SK-N-SH (cell line): Measurements from ENCODE around the gene TMEM187. TPM values are rescaled to one million over a fixed set of nuclear protein-coding genes. Genes with fewer than 3 reads are reported as not detected.

Experiments used
- CTCF ChIA-PET: fragments of 300-600, 350-600 bp; formaldehyde crosslinking; extraction: SDS; loops from one replicate; lab custom pipeline; 2021; lab: Yijun Ruan, JAX
- POLR2A ChIA-PET: fragments of 350-600 bp; sonication (Branson Sonifier 250); formaldehyde crosslinking; extraction: SDS; loops from one replicate; lab custom pipeline; 2020; ENCODE audit warnings: antibody characterized with exemption, inconsistent platforms; lab: Yijun Ruan, JAX
- DNase-seq: peaks from one replicate; pipeline ENCODE4 v3.0.0; 2012
- H2AFZ ChIP-seq: fragments of 200-600 bp; sonication (generic); 2 replicates; pipeline ENCODE4 v1.8.1; 2016; ENCODE audit warnings: antibody characterized with exemption, mild to moderate bottlenecking, low read depth
- H3F3A ChIP-seq: fragments of 200-600 bp; sonication (generic); replicated peaks from 2 replicates; pipeline ENCODE3; 2016; ENCODE audit warnings: antibody characterized with exemption, mild to moderate bottlenecking; ENCODE audit not compliant: insufficient read depth
- H3K27ac ChIP-seq, 2 experiments: fragments of 200-500 bp in 1 of 2; fragments of 200-600 bp in 1 of 2; sonication (Bioruptor generic) in 1 of 2; sonication (generic), shearing (Covaris generic) in 1 of 2; 2 replicates each; pipeline versions ENCODE4 v1.5.1 to v1.6.1; 2014 to 2016; ENCODE audit warnings: low read depth in 2 of 2, inconsistent platforms in 1 of 2, low read length in 1 of 2, mild to moderate bottlenecking in 1 of 2, mixed read lengths in 1 of 2
- H3K27me3 ChIP-seq: fragments of 200-600 bp; sonication (generic), shearing (Covaris generic); 2 replicates; pipeline ENCODE4 v1.6.1; 2016; ENCODE audit warnings: mixed run types; ENCODE audit not compliant: insufficient read depth
- H3K36me3 ChIP-seq, 2 experiments: fragments of 200-500 bp in 1 of 2; fragments of 200-600 bp in 1 of 2; sonication (Bioruptor generic) in 1 of 2; sonication (generic) in 1 of 2; replicated peaks in 1 of 2; 2 replicates each; pipeline versions ENCODE3 to v1.5.1; 2014 to 2016; ENCODE audit warnings: low read length in 1 of 2, mild to moderate bottlenecking in 1 of 2; ENCODE audit not compliant: insufficient read depth in 2 of 2, control insufficient read depth in 1 of 2
- H3K4me1 ChIP-seq, 2 experiments: fragments of 200-500 bp in 1 of 2; fragments of 200-600 bp in 1 of 2; sonication (Bioruptor generic) in 1 of 2; sonication (generic), shearing (Covaris generic) in 1 of 2; 2 replicates each; pipeline versions ENCODE4 v1.5.1 to v1.6.1; 2014 to 2016; ENCODE audit warnings: low read depth in 1 of 2, low read length in 1 of 2, mixed run types in 1 of 2; ENCODE audit not compliant: insufficient read depth in 2 of 2, control insufficient read depth in 1 of 2
- H3K4me2 ChIP-seq: fragments of 200-600 bp; sonication (generic), shearing (Covaris generic); 2 replicates; pipeline ENCODE4 v1.6.1; 2017; ENCODE audit warnings: mixed run types
- H3K4me3 ChIP-seq, 2 experiments: fragments of 200-500 bp in 1 of 2; fragments of 200-600 bp in 1 of 2; sonication (Bioruptor generic) in 1 of 2; sonication (generic), shearing (Covaris generic) in 1 of 2; 2 replicates each; pipeline versions ENCODE4 v1.5.1 to v1.8.1; 2014 to 2016; ENCODE audit warnings: low read depth in 2 of 2, inconsistent platforms in 1 of 2, low read length in 1 of 2, mild to moderate bottlenecking in 1 of 2, mixed read lengths in 1 of 2, moderate library complexity in 1 of 2
- H3K79me2 ChIP-seq: fragments of 200-600 bp; sonication (generic); 2 replicates; pipeline ENCODE4 v1.8.1; 2017; ENCODE audit warnings: mild to moderate bottlenecking; ENCODE audit not compliant: insufficient read depth
- H3K9ac ChIP-seq: fragments of 200-600 bp; sonication (generic); 2 replicates; pipeline ENCODE4 v1.6.1; 2017; ENCODE audit warnings: mixed run types
- H3K9me2 ChIP-seq: fragments of 200-600 bp; sonication (generic); 2 replicates; pipeline ENCODE4 v1.6.1; 2017; ENCODE audit warnings: mixed run types
- H3K9me3 ChIP-seq: fragments of 200-600 bp; sonication (generic); 2 replicates; pipeline ENCODE4 v1.6.1; 2017; ENCODE audit warnings: mixed run types, mild to moderate bottlenecking, moderate library complexity
- H4K20me1 ChIP-seq: fragments of 200-600 bp; sonication (generic); 2 replicates; pipeline ENCODE4 v1.6.1; 2017; ENCODE audit warnings: mild to moderate bottlenecking, mixed run types; ENCODE audit not compliant: insufficient read depth
- EP300 ChIP-seq, 2 experiments: IDR thresholded peaks; 2 replicates each; pipeline versions ENCODE4 v1.4.0 to v1.6.1; 2012; ENCODE audit warnings: borderline replicate concordance in 1 of 2, low read depth in 1 of 2, low read length in 1 of 2
- FOXM1 ChIP-seq: IDR thresholded peaks from 2 replicates; pipeline ENCODE4 v1.4.0; 2012; ENCODE audit warnings: low read depth, mild to moderate bottlenecking
- GABPA ChIP-seq: IDR thresholded peaks from 2 replicates; pipeline ENCODE4 v1.4.0; 2012; ENCODE audit warnings: low read depth, mild to moderate bottlenecking
- IRF3 ChIP-seq: fragments of 150-350 bp; IDR thresholded peaks from 2 replicates; pipeline ENCODE4 v1.6.1; 2016; ENCODE audit warnings: mild to moderate bottlenecking, low read depth, low read length
- MAX ChIP-seq: IDR thresholded peaks from 2 replicates; pipeline ENCODE4 v1.4.0; 2012; ENCODE audit warnings: low read depth
- NFIC ChIP-seq: IDR thresholded peaks from 2 replicates; pipeline ENCODE4 v1.4.0; 2012; ENCODE audit warnings: borderline replicate concordance
- POLR2AphosphoS5 ChIP-seq: IDR thresholded peaks from 2 replicates; pipeline ENCODE4 v1.6.1; 2012; ENCODE audit warnings: low read depth, low read length
- RAD21 ChIP-seq: IDR thresholded peaks from 2 replicates; pipeline ENCODE4 v1.6.1; 2012; ENCODE audit warnings: mild to moderate bottlenecking, low read length
- SMC3 ChIP-seq: IDR thresholded peaks from 2 replicates; pipeline ENCODE4 v1.6.1; 2012; ENCODE audit warnings: low read depth, low read length, improper control_type of control experiment
- TCF12 ChIP-seq: IDR thresholded peaks from 2 replicates; pipeline ENCODE4 v1.4.0; 2012
- TEAD4 ChIP-seq: IDR thresholded peaks from 2 replicates; pipeline ENCODE4 v1.4.0; 2012; ENCODE audit warnings: mild to moderate bottlenecking, borderline replicate concordance; ENCODE audit not compliant: insufficient read depth
- USF1 ChIP-seq: IDR thresholded peaks from 2 replicates; pipeline ENCODE4 v1.4.0; 2012; ENCODE audit warnings: low read depth, borderline replicate concordance
- USF2 ChIP-seq: fragments of 150-350 bp; IDR thresholded peaks from 2 replicates; pipeline ENCODE4 v1.6.1; 2017; ENCODE audit warnings: antibody characterized with exemption, low read length, low read depth, borderline replicate concordance
- ZBTB33 ChIP-seq: IDR thresholded peaks from 2 replicates; pipeline ENCODE4 v1.4.0; 2012; ENCODE audit warnings: low read depth, borderline replicate concordance
- WGBS: methylation state at CpG from one replicate; pipeline ENCODE4 v1.1.6; 2017; ENCODE audit warnings: low lambda C conversion rate; 5-methylcytosine and 5-hydroxymethylcytosine counted together
- polyA plus RNA-seq, 3 experiments: library from polyadenylated mRNA; depleted of rRNA; stranded (reverse); fragments of >200 nt; gene quantifications; 2 replicates each; pipeline ENCODE4 v1.2.3, GENCODE V29; 2012

The TMEM187 gene
- polyA plus RNA-seq, 1 of the 3 experiments (the other 2 are of a cell fraction), result 10.9 TPM

- Histone ChIP-seq H3K4me1 (peaks cover 10 to 50% of the 10 kb centered on the region in 2 experiments; a peak in 2 of 4 replicates), H3K36me3 (peaks cover 12 to 35% of the 10 kb centered on the region in 2 experiments), H3K79me2 (peaks cover 33% of the 10 kb centered on the region), H2AFZ (no peak overlapping the region), H3K4me2 (no peak overlapping the region), H3K4me3 (no peak overlapping the region), H3K9ac (no peak overlapping the region), H3F3A (peaks cover 17% of the 10 kb centered on the region), H3K27me3 (no peaks in the 10 kb centered on the region), H3K9me3 (no peaks in the 10 kb centered on the region), H3K9me2 (no peaks in the 10 kb centered on the region), H3K27ac (peak overlapping the region in 1 of 2 experiments; percentile 40; a peak in 1 of 4 replicates), H4K20me1 (peaks cover 34% of the 10 kb centered on the region)
- TF ChIP-seq MAX (no peak), RAD21 (no peak), TEAD4 (no peak), TCF12 (no peak), GABPA (no peak), IRF3 (no peak), USF2 (no peak), USF1 (no peak), POLR2AphosphoS5 (no peak)
- ChIA-PET CTCF (interaction anchor here (12.9 to 16.7 kb wide), 2 partner anchors 19 to 20 kb away, joined by 130 to 271 read pairs; partner anchors contain the start of gene RENBP), POLR2A (interaction anchor here (0.8 kb wide), 1 partner anchor 48 kb away, joined by 3 read pairs; no protein-coding TSS in a partner anchor)
- DNase-seq, result no peak
- WGBS, result 98% methylated on average over 6 of the region's 10 CpGs
These were observed 43.0 kb upstream of the TMEM187 start for GRCh38 chrX:153929576-153929975.

GRCh38 chrX:153930011-153930910 lies 42.3 kb upstream of the TMEM187 start:
- no peak for TF ChIP-seq FOXM1
- no peak for TF ChIP-seq POLR2AphosphoS5
- TF ChIP-seq NFIC, result no peak
- no peak for TF ChIP-seq SMC3
- no peak for TF ChIP-seq RAD21
- no peak for TF ChIP-seq ZBTB33
- no peak for TF ChIP-seq EP300 (IDR thresholded peaks at IDR 0.05; ENCODE audit: borderline replicate concordance in 1 of 2, low read depth in 1 of 2, low read length in 1 of 2)
- no peak for TF ChIP-seq TEAD4
- peaks cover 11% of the 10 kb centered on the region for H3F3A ChIP-seq
- H2AFZ ChIP-seq, result no peak overlapping the region
- H4K20me1 ChIP-seq, result peaks cover 34% of the 10 kb centered on the region
- H3K9me2 ChIP-seq, result no peaks in the 10 kb centered on the region
- H3K4me1 ChIP-seq, result peaks cover 10 to 46% of the 10 kb centered on the region in 2 experiments; a peak in 2 of 4 replicates
- ChIA-PET CTCF (interaction anchor here (0.7 to 16.7 kb wide), 3 partner anchors 8 to 391 kb away, joined by 3 to 271 read pairs (median 4); partner anchors contain the start of gene RENBP), POLR2A (interaction anchor here (0.8 kb wide), 1 partner anchor 49 kb away, joined by 3 read pairs; no protein-coding TSS in a partner anchor)
- no peak for DNase-seq
- H3K27me3 ChIP-seq, result no peaks in the 10 kb centered on the region
- H3K4me2 ChIP-seq, result no peak overlapping the region
- H3K9me3 ChIP-seq, result no peaks in the 10 kb centered on the region
- peaks cover 12 to 35% of the 10 kb centered on the region in 2 experiments for H3K36me3 ChIP-seq
- no peak overlapping the region for H3K9ac ChIP-seq
- H3K27ac ChIP-seq, result no peak overlapping the region; a peak in 1 of 4 replicates
- WGBS, result 94% methylated on average over 23 of the region's 31 CpGs
- peaks cover 35% of the 10 kb centered on the region for H3K79me2 ChIP-seq
- no peak overlapping the region for H3K4me3 ChIP-seq
